GM19328 (cell line): ENCODE results near the gene KIAA1614.

ENCODE experiments used
- ATAC-seq: cut with Tn5 transposase; IDR thresholded peaks from one replicate; pipeline ENCODE4 v1.9.1; 2021; ENCODE audit warnings: mild to moderate bottlenecking, moderate library complexity; ENCODE audit not compliant: unreplicated experiment

KIAA1614 gene

GRCh38 chr1:180908074-180908765 lies 4.5 kb upstream of the KIAA1614 start:
- ATAC-seq, result no peak

- no peak for ATAC-seq
Observed at GRCh38 chr1:180909005-180909414, 3.7 kb upstream of the KIAA1614 start.

GRCh38 chr1:180909462-180909976 lies 3.2 kb upstream of the KIAA1614 start:
- ATAC-seq, result no peak

- no peak for ATAC-seq
Observed at GRCh38 chr1:180911640-180912191, 981 bp upstream of the KIAA1614 start.

GRCh38 chr1:180912211-180912800 lies 391 bp upstream of the KIAA1614 start:
- ATAC-seq, result no peak

- ATAC-seq, result no peak
Observed at GRCh38 chr1:180915426-180915965, 2.8 kb downstream of the KIAA1614 start.

DNA sequence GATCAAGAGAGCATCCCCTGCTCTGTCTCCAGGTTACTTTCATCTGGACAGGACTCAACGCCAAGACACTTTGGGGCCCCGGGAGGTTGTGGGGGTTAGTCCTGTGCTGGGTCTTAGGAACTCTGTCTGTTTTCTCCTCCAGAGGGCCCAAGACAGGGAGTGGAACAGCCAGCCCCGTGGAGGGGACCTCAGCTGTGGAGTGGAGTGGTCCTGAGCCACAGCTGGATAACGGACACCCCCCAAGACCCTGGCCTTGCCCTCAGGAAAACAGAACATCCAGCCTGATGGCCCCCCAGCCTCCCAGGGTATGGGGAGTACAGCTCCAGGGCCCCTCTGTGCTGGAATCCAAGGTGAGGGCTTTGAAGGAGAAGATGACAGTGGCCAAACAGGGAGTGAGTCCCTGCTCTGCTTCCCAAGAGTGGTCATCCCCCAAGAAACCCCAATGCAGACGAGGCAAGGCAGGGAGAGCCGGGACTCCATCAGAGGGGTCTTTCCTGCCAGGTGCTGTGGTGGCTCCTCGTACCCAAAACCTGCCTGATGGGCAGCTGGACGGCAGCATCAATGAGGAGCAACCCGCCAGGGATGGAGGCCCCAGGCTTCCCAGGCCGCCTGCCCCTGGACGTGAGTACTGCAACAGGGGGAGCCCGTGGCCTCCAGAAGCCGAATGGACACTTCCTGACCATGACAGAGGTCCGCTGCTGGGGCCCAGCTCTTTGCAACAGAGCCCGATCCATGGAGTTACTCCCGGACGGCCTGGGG lies 3.5 kb downstream of the KIAA1614 start:
- ATAC-seq, result no peak

DNA sequence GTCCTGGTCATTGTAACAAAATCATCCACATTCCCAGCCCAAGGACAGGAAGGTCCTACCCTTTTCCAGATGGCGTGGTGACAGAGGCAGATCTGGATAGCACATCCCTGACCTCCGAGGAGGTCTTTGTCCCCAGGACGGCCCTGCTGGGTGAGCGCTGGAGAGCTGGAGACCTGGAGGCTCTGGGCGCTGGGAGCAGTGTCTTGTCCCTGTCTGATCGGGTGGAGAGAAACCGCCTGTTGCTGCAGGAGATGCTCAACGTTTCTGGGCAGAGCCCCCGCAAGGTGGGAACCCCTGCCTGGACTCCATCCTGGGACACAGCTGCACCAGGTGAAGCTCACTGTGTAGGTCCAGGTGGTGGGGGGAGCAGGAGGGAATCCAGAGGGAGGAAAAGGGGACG lies 4.1 kb downstream of the KIAA1614 start:
- ATAC-seq, result no peak

DNA sequence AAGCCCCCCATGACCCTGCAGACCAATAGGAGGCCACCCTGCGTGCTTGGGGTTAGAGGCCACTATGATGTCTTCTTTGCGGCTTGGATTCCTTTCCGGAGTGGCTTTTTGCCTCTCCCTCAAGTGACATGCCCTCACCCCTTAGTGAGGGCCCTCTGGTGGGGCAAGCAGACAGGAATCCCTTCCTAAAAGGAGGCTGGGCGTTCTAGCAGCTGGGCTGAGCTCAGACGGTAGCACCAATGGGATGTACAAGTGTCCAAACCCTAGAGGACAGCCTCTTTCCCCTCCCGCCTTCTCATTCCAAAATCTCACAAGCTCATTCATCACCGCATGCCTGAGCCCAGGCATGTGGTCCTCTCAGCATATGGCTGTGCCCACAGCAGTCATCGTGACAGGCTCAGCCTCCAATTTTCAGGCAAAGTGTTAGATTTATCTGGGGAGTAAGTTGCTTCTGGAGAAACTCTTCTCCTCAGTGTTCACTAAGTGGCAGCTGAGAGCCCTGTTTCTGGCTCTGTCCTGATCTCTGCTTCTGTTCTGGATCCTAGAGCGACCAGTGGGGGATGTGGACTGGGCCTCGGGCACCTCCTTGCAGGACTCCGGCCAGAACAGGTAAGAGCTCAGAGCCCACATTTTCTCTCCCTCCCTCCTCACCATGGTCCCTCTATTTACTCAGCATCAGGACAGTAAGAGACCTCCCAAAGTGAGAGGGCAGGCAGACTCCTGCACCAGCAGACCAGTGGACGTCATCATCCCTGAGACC lies 4.8 kb downstream of the KIAA1614 start:
- no peak for ATAC-seq

DNA sequence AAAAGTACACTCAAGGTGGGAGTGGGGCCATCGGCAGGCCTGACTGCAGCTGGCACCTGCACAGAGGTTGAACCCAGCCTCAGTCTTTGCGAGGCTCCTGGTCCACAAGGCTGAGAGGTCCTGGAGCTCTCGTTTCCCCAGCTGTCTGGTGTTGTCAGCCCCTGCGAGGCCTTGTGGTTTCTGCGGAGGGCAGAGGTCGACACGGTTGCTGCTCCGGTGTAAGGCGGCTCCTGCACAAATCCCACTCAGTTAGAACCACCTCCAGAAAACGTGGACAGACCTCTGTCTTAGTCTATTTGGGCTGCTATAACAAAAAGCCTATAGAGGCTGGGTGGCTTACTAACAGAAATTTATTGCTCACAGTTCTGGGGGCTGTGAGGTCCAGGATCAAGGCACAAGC lies 5.8 kb downstream of the KIAA1614 start:
- ATAC-seq, result no peak

- ATAC-seq, result no peak
Observed at GRCh38 chr1:180919183-180919700, 6.5 kb downstream of the KIAA1614 start.

- ATAC-seq, result no peak
Observed at GRCh38 chr1:180920193-180920592, 7.5 kb downstream of the KIAA1614 start.

DNA sequence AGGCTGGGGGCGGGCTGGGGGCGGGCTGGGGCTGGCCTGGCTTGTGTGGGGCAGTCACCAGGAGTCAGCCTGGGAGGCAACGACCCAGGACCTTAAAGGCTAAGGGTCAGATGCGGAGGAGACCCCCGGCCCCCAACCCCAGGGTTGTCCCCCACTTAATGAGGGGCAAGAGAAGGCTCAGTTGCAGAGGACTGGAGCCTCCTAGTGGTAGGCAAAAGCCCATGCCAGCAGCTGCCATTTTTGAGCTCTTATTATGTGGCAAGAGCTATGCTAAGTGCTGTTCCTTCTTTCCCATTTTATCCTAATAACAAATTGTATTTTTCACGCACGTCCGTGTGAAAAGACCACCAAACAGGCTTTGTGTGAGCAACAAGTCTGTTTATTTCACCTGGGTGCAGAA lies 8.0 kb downstream of the KIAA1614 start:
- ATAC-seq, result no peak

DNA sequence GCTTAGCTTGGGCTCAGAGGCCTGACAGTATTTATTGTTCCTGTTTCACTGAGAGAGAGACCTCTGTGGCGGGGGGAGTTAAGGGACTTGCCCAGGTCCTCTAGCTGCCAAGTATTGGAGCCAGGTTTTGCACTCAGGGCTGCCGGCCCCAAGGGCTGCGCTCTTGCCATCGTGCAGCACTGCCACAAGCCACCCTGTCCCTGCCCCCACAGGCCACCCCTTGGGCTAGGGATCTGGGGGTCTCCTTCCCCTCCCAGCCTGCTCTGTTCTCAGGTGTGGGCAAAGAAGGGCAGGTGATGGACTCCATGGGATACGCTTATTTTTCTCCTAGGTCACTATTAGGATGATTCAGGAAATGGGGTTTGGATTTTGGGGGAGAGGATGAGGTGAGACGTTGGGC lies 8.7 kb downstream of the KIAA1614 start:
- ATAC-seq, result no peak

GRCh38 chr1:180921891-180922630 lies 9.4 kb downstream of the KIAA1614 start:
- ATAC-seq, result no peak

DNA sequence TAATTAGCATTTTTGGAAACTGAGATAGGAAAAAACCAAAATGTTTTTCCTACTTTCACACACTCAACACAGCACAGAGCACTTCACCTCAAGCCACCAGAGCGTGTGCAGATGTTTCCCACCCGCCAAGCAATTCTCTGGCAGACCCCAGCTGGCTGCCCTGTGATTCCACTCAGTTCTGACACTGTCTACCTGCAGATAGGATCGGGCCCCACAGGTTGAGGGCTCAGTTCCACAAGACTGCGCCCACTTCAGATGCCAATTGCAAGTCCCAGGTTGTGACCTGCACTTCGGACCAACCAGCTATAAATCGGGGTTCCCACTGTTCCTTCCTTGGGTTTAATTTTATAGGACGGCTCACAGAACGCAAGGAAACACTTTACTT lies 9.9 kb downstream of the KIAA1614 start:
- ATAC-seq, result no peak

DNA sequence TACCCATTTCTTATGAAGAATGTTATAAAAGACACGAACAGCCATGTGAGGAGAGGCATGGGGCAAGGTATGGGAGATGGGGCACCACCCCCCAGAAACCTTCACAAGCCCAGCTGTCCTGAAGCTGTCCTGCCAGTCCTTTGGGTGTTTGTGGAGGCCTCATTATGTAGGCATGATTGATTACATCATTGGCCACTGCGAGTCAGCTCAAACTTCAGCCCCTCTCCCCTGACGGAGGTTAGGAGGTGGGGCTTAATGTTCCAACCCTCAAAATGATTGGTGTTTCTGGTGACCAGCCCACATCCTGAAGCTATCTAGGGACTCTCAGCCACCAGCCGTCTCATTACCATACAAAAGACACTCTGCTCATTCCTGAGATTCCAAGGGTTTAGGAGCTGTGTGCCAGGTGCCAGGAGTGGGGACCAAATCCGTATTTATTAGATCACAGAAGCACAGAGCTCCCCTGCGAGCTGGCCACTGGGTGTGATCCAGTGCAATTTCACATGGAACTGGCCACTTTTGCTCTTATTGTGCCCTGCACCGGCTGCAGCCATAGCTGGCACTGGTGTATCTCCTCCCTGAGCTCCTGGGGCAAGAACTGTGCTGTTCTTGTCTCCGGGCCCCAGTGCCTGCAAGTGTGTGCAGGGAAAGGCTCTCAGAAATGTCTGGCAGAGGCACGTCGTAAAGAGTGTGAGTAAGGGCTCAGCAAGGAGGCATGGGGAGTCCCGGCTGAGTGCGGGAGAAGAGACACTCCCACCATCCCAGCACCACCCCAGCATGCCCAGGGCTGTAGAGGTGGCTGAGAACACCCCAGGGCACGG lies 10.5 kb downstream of the KIAA1614 start:
- ATAC-seq, result no peak

GRCh38 chr1:180923887-180924286 lies 11.2 kb downstream of the KIAA1614 start:
- ATAC-seq, result no peak

GRCh38 chr1:180924939-180925338 lies 12.2 kb downstream of the KIAA1614 start:
- ATAC-seq, result no peak
